Caki2 (cell line): ENCODE results near the gene RAB4A. TPM values are rescaled to one million over a fixed set of nuclear protein-coding genes. Genes with fewer than 3 reads are reported as not detected.
"Not testable (repeated sequence)": the region's sequence is repeated elsewhere in the genome, so short reads cannot be mapped to it uniquely, and the experiment has no call there.

ENCODE experiments used
- DNase-seq: peaks from one replicate; pipeline ENCODE4 v3.0.0-alpha.2; 2015; ENCODE audit warnings: low read depth
- in situ Hi-C: cut with HindIII; loops from 2 replicates; pipeline ENCODE4 v1.10.0; 2016; ENCODE audit warnings: low sequenced_read_pairs, low pct_unique_long_range_greater_than_20kb, mixed read lengths
- total RNA-seq: library from RNA; depleted of rRNA; stranded (reverse); fragments of >200 nt; shearing (Covaris generic); gene quantifications from 2 replicates; pipeline ENCODE4 v1.2.3, GENCODE V29; 2014; ENCODE audit warnings: low replicate concordance

The RAB4A gene
- total RNA-seq, 1 experiment from 2014 or later: 65.1 TPM

DNA sequence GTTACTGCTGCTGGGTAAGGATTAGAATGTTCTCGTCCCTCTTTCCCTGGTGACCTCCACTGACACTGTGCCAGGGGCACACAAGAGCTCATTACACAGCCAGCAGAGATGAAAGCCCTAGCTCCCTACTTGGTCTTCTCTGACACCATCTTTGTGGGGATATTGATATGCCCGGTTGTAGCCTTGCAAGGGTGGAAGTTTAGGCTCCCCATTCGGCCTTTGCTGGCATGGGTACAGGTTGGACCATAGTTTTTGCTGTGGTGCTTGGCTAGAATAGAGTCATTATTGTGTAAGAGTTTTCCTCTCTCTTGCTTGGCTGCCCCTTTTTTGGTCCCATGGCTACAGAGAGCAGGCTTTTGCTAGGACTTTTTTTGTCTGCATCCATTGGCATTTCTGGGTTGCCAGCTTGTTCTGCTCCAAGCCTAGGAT lies 12.3 kb downstream of the RAB4A start:
- in situ Hi-C loops: no loop called here
- no peak for DNase-seq

- in situ Hi-C loops: no loop called here
- DNase-seq: no peak
These were observed 14.0 kb downstream of the RAB4A start for GRCh38 chr1:229284887-229285286.

DNA sequence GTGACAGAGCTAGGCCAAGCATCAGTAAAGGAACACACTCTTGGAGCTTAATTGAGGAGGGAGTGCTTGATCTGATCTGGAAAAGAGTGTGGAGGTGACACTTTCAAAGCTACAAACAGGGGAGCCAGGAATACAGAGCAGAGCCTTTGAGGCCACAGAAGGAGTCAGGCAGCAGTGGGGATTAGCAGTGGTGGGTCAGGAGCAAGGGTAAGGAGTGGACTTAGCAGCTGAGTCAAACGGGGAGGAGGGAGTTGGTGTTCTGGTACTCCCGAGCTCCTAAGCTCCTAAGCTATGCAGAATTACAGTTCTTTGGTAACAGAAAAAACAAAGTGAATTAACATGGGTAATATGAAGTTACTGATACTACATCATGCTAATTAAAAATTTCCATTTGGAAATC lies 14.5 kb downstream of the RAB4A start:
- no peak for DNase-seq
- in situ Hi-C loops: no loop called here

DNA sequence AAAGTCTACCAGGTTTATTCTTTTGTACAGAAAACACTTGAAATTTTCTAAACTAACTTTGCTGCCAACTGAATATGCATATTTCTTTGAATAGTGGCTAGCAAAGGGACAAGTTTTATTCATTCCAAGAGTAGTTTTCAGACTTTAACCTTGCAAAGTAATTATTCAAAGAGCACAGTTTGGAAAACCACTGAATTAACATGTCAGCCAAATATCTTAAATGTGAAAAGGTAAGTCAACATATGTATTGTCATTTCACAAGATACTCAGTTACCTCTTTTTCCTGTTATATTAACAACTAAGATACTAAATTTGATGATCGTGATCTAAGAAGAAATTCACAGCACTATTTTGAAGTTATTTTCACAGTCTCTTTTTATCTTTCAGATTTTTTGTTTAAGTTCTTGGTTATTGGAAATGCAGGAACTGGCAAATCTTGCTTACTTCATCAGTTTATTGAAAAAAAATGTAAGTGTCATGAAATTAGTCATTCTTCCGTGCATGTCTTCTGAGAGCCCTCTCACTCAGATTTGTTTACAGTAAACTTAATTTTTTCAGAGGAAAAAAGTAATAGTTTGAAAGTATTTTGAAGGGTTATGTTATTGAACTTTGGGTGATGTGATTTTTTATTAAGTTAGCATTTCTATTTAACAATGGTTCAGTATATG lies 15.3 kb downstream of the RAB4A start:
- in situ Hi-C loops: no loop called here
- no peak for DNase-seq

DNA sequence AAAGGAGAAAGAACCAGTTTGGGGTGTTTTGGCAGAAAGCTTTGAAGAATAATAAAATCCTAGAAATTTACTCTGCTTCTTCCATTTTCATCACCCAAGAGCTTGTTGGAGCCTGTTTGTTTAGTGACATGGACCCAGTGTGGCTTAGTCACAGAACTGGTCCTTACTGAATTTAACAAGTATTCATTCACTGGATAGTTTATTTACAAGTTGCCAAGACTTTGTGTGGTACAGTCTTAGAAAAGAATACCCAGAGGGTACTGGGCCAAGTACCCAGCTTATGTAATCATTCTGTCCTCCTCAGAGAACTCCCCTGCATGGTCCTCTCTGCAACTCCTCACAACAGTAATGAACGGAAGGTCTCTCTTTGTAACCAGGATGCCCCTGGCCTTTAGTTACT lies 16.4 kb downstream of the RAB4A start:
- DNase-seq: no peak
- in situ Hi-C loops: no loop called here

GRCh38 chr1:229288516-229288915 lies 17.6 kb downstream of the RAB4A start:
- no peak for DNase-seq
- in situ Hi-C loops: no loop called here

- DNase-seq, in situ Hi-C loops: not testable (repeated sequence)
These were observed 20.8 kb downstream of the RAB4A start for GRCh38 chr1:229291686-229292085.

GRCh38 chr1:229293528-229294204 lies 22.8 kb downstream of the RAB4A start:
- in situ Hi-C loops: no loop called here
- no peak for DNase-seq

- DNase-seq: no peak
- in situ Hi-C loops: no loop called here
These were observed 24.8 kb downstream of the RAB4A start for GRCh38 chr1:229295745-229296144.

- DNase-seq: no peak
These were observed 25.6 kb downstream of the RAB4A start for GRCh38 chr1:229296541-229296941.

DNA sequence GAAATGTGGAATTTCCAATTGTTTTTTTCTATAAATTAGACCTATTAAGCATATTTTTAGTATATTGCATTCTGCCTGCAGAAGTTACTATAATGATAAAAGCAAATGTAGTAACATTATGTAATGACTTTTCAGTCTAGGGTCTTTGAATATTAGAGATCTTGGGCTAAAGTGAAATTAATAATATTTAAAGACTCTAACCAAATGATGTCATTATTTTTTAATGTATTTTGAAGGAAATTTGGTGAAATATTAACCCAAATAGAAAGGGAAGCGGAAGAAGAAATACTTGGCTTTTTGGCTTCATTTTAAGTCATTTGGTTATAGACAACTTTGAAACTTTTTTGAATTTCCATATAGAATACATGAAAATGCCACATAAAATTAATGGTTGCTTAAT lies 26.8 kb downstream of the RAB4A start:
- in situ Hi-C loops: no loop called here
- no peak for DNase-seq

More at GRCh38 chr1:229296541-229296941, 25.6 kb downstream of the RAB4A start:
- in situ Hi-C loops: no loop called here

DNA sequence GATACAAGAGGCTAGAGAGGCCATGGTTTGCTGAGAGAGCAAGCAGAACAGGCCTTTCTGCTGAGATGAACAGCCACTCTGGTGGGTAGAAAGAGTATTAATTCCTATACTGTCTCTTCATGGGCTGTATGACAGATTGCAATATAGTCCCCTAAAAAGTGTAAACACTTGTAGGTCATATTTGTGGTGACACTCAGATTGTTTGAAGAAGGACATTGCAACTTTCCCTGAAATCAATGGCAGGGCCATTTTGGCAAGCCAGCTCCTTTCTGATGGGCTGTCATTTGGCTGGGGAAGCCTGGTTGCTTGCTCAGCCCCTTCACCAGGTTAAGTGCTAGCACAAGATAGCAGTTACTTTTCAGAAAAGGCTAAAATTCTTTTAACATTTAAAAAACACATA lies 27.5 kb downstream of the RAB4A start:
- in situ Hi-C loops: no loop called here
- no peak for DNase-seq

- DNase-seq: no peak
- in situ Hi-C loops: no loop called here
These were observed 28.1 kb downstream of the RAB4A start for GRCh38 chr1:229298887-229299503.

DNA sequence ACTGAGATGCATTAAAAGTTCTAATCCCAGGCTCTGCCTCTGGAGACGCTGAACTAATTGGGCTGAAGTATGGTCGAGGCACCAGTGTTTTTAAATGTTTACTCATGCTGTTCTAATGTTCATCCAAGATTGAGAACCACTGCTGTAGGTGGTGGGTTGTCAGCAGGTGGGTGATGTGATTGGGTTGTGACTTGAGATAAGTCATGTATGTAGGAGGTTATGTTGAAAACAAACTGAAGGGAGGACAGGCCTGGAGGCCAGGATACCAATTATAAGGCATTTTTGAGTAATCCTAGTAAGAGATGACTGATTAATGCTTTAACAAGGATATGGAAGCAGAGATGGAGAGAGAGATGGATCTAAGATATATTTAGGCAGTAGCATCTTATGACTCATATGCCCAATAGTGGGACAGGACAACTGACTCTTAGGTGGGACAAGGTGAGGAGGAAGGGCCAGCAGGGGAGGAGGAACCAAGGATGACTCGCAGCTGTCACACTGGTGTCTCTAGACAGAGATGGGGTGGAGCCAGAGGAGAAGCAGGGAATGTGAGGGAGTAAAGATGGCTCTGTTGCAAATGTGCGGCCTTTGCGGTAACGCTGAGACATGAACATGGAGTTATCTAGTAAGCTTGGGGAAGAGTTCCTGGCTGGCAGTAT lies 29.3 kb downstream of the RAB4A start:
- DNase-seq: no peak
- in situ Hi-C loops: no loop called here

DNA sequence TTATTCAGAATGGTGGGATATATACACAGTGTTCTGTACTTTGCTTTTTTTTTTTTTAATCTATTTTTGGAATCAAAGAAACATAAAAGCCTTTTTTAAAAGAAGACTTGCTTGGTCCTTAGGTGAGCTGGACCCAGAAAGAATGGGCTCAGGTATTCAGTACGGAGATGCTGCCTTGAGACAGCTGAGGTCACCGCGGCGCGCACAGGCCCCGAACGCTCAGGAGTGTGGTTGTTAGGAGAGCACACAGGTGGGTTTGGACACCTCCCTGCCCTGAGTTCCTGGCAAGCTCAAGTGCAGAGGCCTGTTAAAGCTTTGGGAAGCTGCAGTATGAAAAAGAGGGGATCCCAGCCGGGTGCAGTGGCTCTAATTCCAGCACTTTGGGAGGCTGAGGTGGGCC lies 31.8 kb downstream of the RAB4A start:
- DNase-seq: no peak
- in situ Hi-C loops: no loop called here

DNA sequence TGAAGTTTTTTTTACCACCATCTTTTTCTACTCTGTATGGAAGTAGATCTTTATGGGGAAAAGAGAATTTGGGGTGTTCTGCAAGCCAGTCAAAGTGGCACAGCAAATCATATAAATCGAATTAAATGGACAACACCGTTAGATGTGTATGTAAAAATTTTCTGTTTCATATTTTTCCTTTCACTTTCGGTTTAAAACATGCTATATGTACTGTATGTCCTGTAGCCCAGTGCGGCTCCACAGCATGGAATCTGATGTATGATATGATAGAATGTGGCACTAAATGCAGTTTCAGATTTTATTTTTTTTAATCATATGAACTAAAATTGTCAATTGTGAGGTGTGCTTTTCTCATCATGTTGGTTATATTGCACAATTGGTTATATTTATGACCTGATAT lies 32.9 kb downstream of the RAB4A start:
- in situ Hi-C loops: no loop called here

DNA sequence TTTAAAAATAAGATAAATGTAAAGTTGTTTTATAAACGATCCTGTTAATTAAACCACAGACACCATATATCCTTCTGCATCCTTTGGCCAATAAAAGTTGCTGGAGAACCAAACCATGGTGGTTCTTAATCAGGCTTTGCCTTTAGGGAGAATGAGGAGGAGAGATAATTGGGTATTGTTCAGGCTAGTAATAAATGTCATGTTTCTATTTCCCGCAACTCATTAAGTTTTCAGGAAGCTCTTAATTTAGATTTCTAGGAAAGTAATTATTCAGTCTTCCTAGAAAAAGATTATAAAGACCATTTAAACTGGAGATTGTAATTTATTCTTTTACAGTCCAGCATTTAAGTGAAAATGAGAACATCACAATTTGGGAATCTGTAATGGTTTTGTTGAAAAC lies 34.5 kb downstream of the RAB4A start:
- DNase-seq: no peak
- in situ Hi-C loops: no loop called here

More for the DNA sequence above, 32.9 kb downstream of the RAB4A start:
- DNase-seq: no peak

DNA sequence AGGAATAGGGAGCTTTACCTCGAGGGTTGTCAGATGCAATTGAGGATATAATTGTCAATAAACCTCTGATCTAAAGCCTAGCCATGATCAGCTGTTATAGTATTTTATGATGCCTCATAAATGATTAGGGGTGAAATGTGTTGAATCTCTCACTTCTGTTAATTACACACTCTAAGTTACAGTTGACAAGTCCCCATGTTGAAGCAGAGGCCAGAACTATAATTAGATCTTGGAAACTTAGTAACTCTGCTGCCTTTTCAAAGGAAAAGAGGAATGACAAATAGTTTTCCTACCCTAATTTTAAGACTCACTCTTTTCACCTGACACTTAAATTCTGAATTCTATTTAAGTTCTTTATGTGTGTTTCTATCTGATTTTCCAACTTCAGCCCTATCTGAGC lies 38.2 kb downstream of the RAB4A start:
- no peak for DNase-seq
- in situ Hi-C loops: no loop called here

- no peak for DNase-seq
- in situ Hi-C loops: no loop called here
These were observed 38.8 kb downstream of the RAB4A start for GRCh38 chr1:229309684-229310083.
